Neural cell (in vitro differentiated cells): ENCODE results near the gene NCOA5. TPM values are rescaled to one million over a fixed set of nuclear protein-coding genes. Genes with fewer than 3 reads are reported as not detected.

ENCODE experiments used
- H2AFZ ChIP-seq: fragments of 200-600, 300-800 bp; sonication (generic), shearing (Covaris generic); 2 replicates; pipeline ENCODE4 v1.6.0; 2014; ENCODE audit warnings: low read depth, mild to moderate bottlenecking, antibody characterized with exemption, low read length, moderate library complexity
- H3F3A ChIP-seq: fragments of 200-600 bp; shearing (Covaris generic); 2 replicates; pipeline ENCODE4 v1.6.1; 2016; ENCODE audit warnings: mild to moderate bottlenecking, moderate library complexity, mixed read lengths, antibody characterized with exemption, low read length; ENCODE audit not compliant: insufficient read depth, poor library complexity, severe bottlenecking
- H3K27ac ChIP-seq: fragments of 200-600, 300-800 bp; sonication (generic), shearing (Covaris generic); 2 replicates; pipeline ENCODE4 v1.5.1; 2014; ENCODE audit warnings: mild to moderate bottlenecking, low read length, moderate library complexity
- H3K27me3 ChIP-seq: fragments of 300-800, 200-600 bp; sonication (generic), shearing (Covaris generic); 2 replicates; pipeline ENCODE4 v1.6.0; 2014; ENCODE audit warnings: mild to moderate bottlenecking, low read depth, low read length, moderate library complexity; ENCODE audit not compliant: insufficient read depth
- H3K36me3 ChIP-seq: fragments of 300-800, 200-600 bp; sonication (generic), shearing (Covaris generic); 2 replicates; pipeline ENCODE4 v1.5.1; 2014; ENCODE audit warnings: mild to moderate bottlenecking, antibody characterized with exemption, low read length, moderate library complexity; ENCODE audit not compliant: insufficient read depth
- H3K4me2 ChIP-seq: fragments of 300-800, 200-600 bp; sonication (generic), shearing (Covaris generic); 2 replicates; pipeline ENCODE4 v1.6.0; 2014; ENCODE audit warnings: mild to moderate bottlenecking, low read length
- H3K4me3 ChIP-seq: fragments of 300-800, 200-600 bp; sonication (generic), shearing (Covaris generic); 2 replicates; pipeline ENCODE4 v1.5.1; 2014; ENCODE audit warnings: mild to moderate bottlenecking, low read length, moderate library complexity
- H3K79me2 ChIP-seq: fragments of 200-600 bp; shearing (Covaris generic); replicated peaks from 2 replicates; pipeline ENCODE4 v1.6.0; 2014; ENCODE audit warnings: mild to moderate bottlenecking, low read length, moderate library complexity; ENCODE audit not compliant: insufficient read depth
- H3K9ac ChIP-seq: fragments of 300-800, 200-600 bp; sonication (generic), shearing (Covaris generic); 2 replicates; pipeline ENCODE4 v1.6.1; 2016; ENCODE audit warnings: mild to moderate bottlenecking, low read length, mixed read lengths
- H3K9me2 ChIP-seq: fragments of 200-600 bp; shearing (Covaris generic); 2 replicates; pipeline ENCODE4 v1.6.1; 2016; ENCODE audit warnings: mild to moderate bottlenecking, low read length, mixed read lengths; ENCODE audit not compliant: insufficient read depth
- H3K9me3 ChIP-seq: fragments of 200-600, 300-800 bp; sonication (generic), shearing (Covaris generic); 2 replicates; pipeline ENCODE4 v1.6.1; 2016; ENCODE audit warnings: mild to moderate bottlenecking, mixed run types, low read length, moderate library complexity, mixed read lengths
- H4K20me1 ChIP-seq: fragments of 200-600 bp; shearing (Covaris generic); 2 replicates; pipeline ENCODE4 v1.6.1; 2016; ENCODE audit warnings: mild to moderate bottlenecking, mixed run types; ENCODE audit not compliant: insufficient read depth
- CTCF ChIP-seq: fragments of 450-650 bp; IDR thresholded peaks from 2 replicates; pipeline ENCODE4 v1.5.1; 2014; ENCODE audit warnings: antibody characterized with exemption, mild to moderate bottlenecking, moderate library complexity; ENCODE audit not compliant: poor library complexity, severe bottlenecking
- EP300 ChIP-seq: fragments of 450-650 bp; conservative IDR thresholded peaks from 2 replicates; pipeline ENCODE4 v1.6.1; 2014; ENCODE audit warnings: antibody characterized with exemption, mild to moderate bottlenecking, moderate library complexity; ENCODE audit not compliant: poor library complexity, severe bottlenecking
- EZH2 ChIP-seq: fragments of 200-600, 300-800 bp; shearing (Covaris generic), sonication (generic); IDR thresholded peaks from 2 replicates; pipeline ENCODE4 v1.6.1; 2014; ENCODE audit warnings: antibody characterized with exemption, low read length, borderline replicate concordance, mild to moderate bottlenecking; ENCODE audit not compliant: insufficient read depth, poor library complexity, severe bottlenecking
- MXI1 ChIP-seq: fragments of 450-650 bp; conservative IDR thresholded peaks from 2 replicates; pipeline ENCODE4 v1.6.1; 2014; ENCODE audit warnings: antibody characterized with exemption, mild to moderate bottlenecking; ENCODE audit not compliant: poor library complexity, severe bottlenecking
- POLR2AphosphoS5 ChIP-seq: IDR thresholded peaks from 2 replicates; pipeline ENCODE4 v1.6.1; 2012
- RAD21 ChIP-seq: fragments of 450-650 bp; conservative IDR thresholded peaks from 2 replicates; pipeline ENCODE4 v1.6.1; 2014; ENCODE audit warnings: antibody characterized with exemption, mild to moderate bottlenecking, moderate library complexity
- REST ChIP-seq: IDR thresholded peaks from 2 replicates; pipeline ENCODE4 v1.6.1; 2012; ENCODE audit warnings: borderline replicate concordance
- SMC3 ChIP-seq: fragments of 450-650 bp; conservative IDR thresholded peaks from 2 replicates; pipeline ENCODE4 v1.6.1; 2014; ENCODE audit warnings: antibody characterized with exemption, mild to moderate bottlenecking, moderate library complexity; ENCODE audit not compliant: poor library complexity
- TAF1 ChIP-seq: IDR thresholded peaks from 2 replicates; pipeline ENCODE4 v1.6.1; 2012; ENCODE audit warnings: low read depth
- polyA plus RNA-seq: library from polyadenylated mRNA; depleted of rRNA; stranded (reverse); fragments of >200 nt; gene quantifications from 2 replicates; pipeline ENCODE4 v1.2.3, GENCODE V29; 2014

NCOA5 gene
- polyA plus RNA-seq, 1 donor from 2014 or later, result 29.9 TPM

GRCh38 chr20:46128310-46129151 lies 38.8 kb upstream of the NCOA5 start:
- Histone ChIP-seq H3K9ac (no peak overlapping the region), H3K27me3 (peaks cover 24% of the 10 kb centered on the region), H3K79me2 (no peaks in the 10 kb centered on the region), H3K4me3 (no peak overlapping the region), H4K20me1 (no peaks in the 10 kb centered on the region), H3K4me2 (no peak overlapping the region), H2AFZ (no peak overlapping the region), H3F3A (no peaks in the 10 kb centered on the region), H3K36me3 (no peaks in the 10 kb centered on the region), H3K9me2 (no peaks in the 10 kb centered on the region), H3K27ac (no peak overlapping the region), H3K9me3 (no peaks in the 10 kb centered on the region)
- TF ChIP-seq MXI1, result no peak
- TF ChIP-seq CTCF, result peak; percentile 66
- TF ChIP-seq SMC3, result peak; percentile 69
- no peak for TF ChIP-seq EP300
- peak; percentile 69 for TF ChIP-seq RAD21
- no peak for TF ChIP-seq EZH2

- Histone ChIP-seq H3K9me3 (no peaks in the 10 kb centered on the region), H3K9me2 (no peaks in the 10 kb centered on the region), H3K27ac (no peak overlapping the region), H3K79me2 (no peaks in the 10 kb centered on the region), H4K20me1 (no peaks in the 10 kb centered on the region), H3F3A (no peaks in the 10 kb centered on the region), H3K36me3 (no peaks in the 10 kb centered on the region), H3K9ac (no peak overlapping the region), H3K27me3 (peaks cover 24% of the 10 kb centered on the region), H3K4me2 (no peak overlapping the region), H3K4me3 (no peak overlapping the region), H2AFZ (no peak overlapping the region)
- TF ChIP-seq MXI1, result no peak
- TF ChIP-seq POLR2AphosphoS5, result no peak
Observed at GRCh38 chr20:46127396-46128010, 37.7 kb upstream of the NCOA5 start.

DNA sequence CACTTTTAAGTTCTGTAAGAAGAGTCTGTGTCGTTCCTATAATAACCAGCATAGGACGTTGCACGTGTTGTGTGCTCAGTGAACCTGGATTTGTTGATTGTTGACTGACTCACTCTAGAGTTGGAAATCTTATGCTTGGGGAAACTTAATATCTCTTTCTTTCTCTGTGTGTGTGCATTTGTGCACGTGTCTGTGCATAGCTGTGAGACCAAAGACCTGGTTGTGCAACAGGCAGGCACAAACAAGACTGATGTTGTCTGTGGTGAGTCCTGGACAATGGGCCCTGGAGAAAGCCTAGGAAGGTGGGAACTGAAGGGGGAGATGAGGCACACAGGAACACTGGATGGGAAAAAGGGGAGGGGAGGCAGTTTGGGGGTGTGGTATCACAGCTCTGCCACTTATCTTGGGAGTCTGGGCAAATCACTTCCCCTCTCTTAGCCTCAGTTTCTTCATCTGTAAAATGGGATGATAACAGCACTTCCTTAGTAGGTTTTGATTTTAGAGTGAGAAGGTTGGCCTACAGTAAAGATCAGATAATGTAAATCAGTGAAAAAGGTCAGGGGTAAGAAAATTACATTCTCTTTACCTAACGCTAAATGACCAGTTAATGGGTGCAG lies 36.8 kb upstream of the NCOA5 start:
- Histone ChIP-seq H3F3A (no peaks in the 10 kb centered on the region), H3K4me3 (no peak overlapping the region), H3K27ac (no peak overlapping the region), H3K9ac (no peak overlapping the region), H4K20me1 (no peaks in the 10 kb centered on the region), H3K79me2 (no peaks in the 10 kb centered on the region), H3K36me3 (no peaks in the 10 kb centered on the region), H3K4me2 (no peak overlapping the region), H3K9me3 (no peaks in the 10 kb centered on the region), H2AFZ (no peak overlapping the region), H3K27me3 (peaks cover 24% of the 10 kb centered on the region), H3K9me2 (no peaks in the 10 kb centered on the region)
- TF ChIP-seq RAD21 (no peak), EZH2 (no peak), EP300 (no peak), POLR2AphosphoS5 (no peak), TAF1 (no peak), CTCF (no peak), REST (no peak), MXI1 (no peak), SMC3 (no peak)
